Lung microvascular endothelial cell (primary cell): Measurements from ENCODE around the gene HEMK1. TPM values are rescaled to one million over a fixed set of nuclear protein-coding genes. Genes with fewer than 3 reads are reported as not detected.
A peak's percentile ranks its signal among the peaks of the same experiment; 100 is the strongest.

Experiments
- DNase-seq, 2 donors: peaks; one replicate each; pipeline versions ENCODE4 v3.0.0 to v3.0.0-alpha.2; 2010; ENCODE audit warnings: low read depth in 2 of 2
- total RNA-seq: library from RNA; depleted of rRNA; stranded (reverse); fragments of >200 nt; gene quantifications from 2 replicates; pipeline ENCODE4 v1.2.1, GENCODE V29; 2014

Gene HEMK1
- total RNA-seq, 1 donor from 2014 or later: 2.8 TPM

- DNase-seq: no peak
Measured at GRCh38 chr3:50600141-50600753, 30.9 kb downstream of the HEMK1 start.

GRCh38 chr3:50600841-50601591, 31.7 kb downstream of the HEMK1 start:
- peak; percentile 58 to 89 for DNase-seq

GRCh38 chr3:50602595-50603191, 33.4 kb downstream of the HEMK1 start:
- DNase-seq: no peak

- DNase-seq: no peak
Measured at GRCh38 chr3:50603261-50604109, 34.2 kb downstream of the HEMK1 start.

- DNase-seq: no peak
Measured at GRCh38 chr3:50604110-50604621, 34.8 kb downstream of the HEMK1 start.

- DNase-seq: no peak
Measured at GRCh38 chr3:50604628-50605588, 35.6 kb downstream of the HEMK1 start.

- no peak for DNase-seq
Measured at GRCh38 chr3:50605901-50606326, 36.6 kb downstream of the HEMK1 start.

GRCh38 chr3:50606596-50606995, 37.3 kb downstream of the HEMK1 start:
- no peak for DNase-seq

- no peak for DNase-seq
Measured at GRCh38 chr3:50607271-50608091, 38.2 kb downstream of the HEMK1 start.

GRCh38 chr3:50608278-50608677, 39.0 kb downstream of the HEMK1 start:
- DNase-seq: no peak

GRCh38 chr3:50609071-50609762, 39.9 kb downstream of the HEMK1 start:
- DNase-seq: no peak

- no peak for DNase-seq
Measured at GRCh38 chr3:50609763-50610085, 40.4 kb downstream of the HEMK1 start.

GRCh38 chr3:50610181-50610971, 41.1 kb downstream of the HEMK1 start:
- DNase-seq: no peak

GRCh38 chr3:50610992-50611463, 41.7 kb downstream of the HEMK1 start:
- no peak for DNase-seq

- peak; percentile 84 to 92 for DNase-seq
Measured at GRCh38 chr3:50611464-50612233, 42.3 kb downstream of the HEMK1 start, which contains the start of gene CISH. TSS of gene CISH (minus strand) at chr3:50611774. CDS start at chr3:50611650, 124 bp downstream.

GRCh38 chr3:50612234-50612882, 43.0 kb downstream of the HEMK1 start:
- no peak for DNase-seq
